Measurements from ENCODE around the gene EFHC2.

EFHC2 gene

GRCh38 chrX:44144177-44144945, 199.1 kb downstream of the EFHC2 start:
- DNase-seq = no peak

GRCh38 chrX:44143061-44143602, 200.3 kb downstream of the EFHC2 start:
- no peak for DNase-seq

- no peak for DNase-seq
Measured at GRCh38 chrX:44130189-44130588, 213.3 kb downstream of the EFHC2 start.

- no peak for DNase-seq
Measured at GRCh38 chrX:44113337-44113736, 230.1 kb downstream of the EFHC2 start.

- no peak for DNase-seq
Measured at GRCh38 chrX:44106864-44107263, 236.6 kb downstream of the EFHC2 start.

GRCh38 chrX:44105228-44105913, 238.1 kb downstream of the EFHC2 start:
- no peak for DNase-seq

- no peak for DNase-seq
Measured at GRCh38 chrX:44104699-44105098, 238.8 kb downstream of the EFHC2 start.

GRCh38 chrX:44101281-44101680, 242.2 kb downstream of the EFHC2 start:
- DNase-seq = no peak

- no peak for DNase-seq
Measured at GRCh38 chrX:44099366-44099765, 244.1 kb downstream of the EFHC2 start.

Data from DMS79 (cell line).